ENCODE results near the gene PDLIM5.
A peak's percentile ranks its signal among the peaks of the same experiment; 100 is the strongest.

PDLIM5 gene

DNA sequence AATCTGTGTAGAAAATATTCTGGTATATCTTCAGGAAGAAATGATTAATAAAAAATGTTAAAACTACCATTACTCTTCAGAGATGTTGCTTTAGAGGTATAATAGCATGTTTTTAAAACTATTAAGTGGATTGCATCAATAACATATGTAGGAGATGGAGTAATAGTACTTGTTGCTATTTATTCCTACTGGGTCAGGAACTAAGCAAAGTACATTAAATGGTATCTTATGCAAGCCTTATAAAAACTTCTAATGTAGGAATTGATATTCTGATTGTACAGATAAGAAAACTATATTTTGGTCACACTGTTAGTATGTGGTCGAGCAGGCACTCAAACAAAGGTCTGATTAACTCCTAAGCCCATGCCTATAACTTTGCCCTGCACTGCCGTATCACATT, 31.4 kb upstream of the PDLIM5 start:
- DNase-seq (ENCODE audit: low spot score) (no peak), ATAC-seq (ENCODE audit: low read depth) (peak; percentile 53; the same call in 2 of the 3 replicates)
- Histone ChIP-seq H3K27me3 (ENCODE audit: insufficient read depth, poor library complexity, severe bottlenecking) (no peaks in the 10 kb centered on the region), H3K36me3 (ENCODE audit: low read depth) (no peaks in the 10 kb centered on the region; the same call in 1 of the 2 replicates), H3K9me3 (ENCODE audit: severe bottlenecking) (peaks cover 2% of the 10 kb centered on the region), H3K27ac (ENCODE audit: poor library complexity, severe bottlenecking) (peak overlapping the region; percentile 40), H3K4me1 (ENCODE audit: insufficient read depth, poor library complexity, severe bottlenecking) (peaks cover 15% of the 10 kb centered on the region), H3K4me3 (ENCODE audit: severe bottlenecking) (no peak overlapping the region)
- TF ChIP-seq CTCF (IDR thresholded peaks at IDR 0.05; ENCODE audit: poor library complexity, severe bottlenecking) = no peak

GRCh38 chr4:94426783-94427182, 25.0 kb upstream of the PDLIM5 start:
- H3K27ac ChIP-seq (ENCODE audit: poor library complexity, severe bottlenecking) = no peak overlapping the region
- H3K4me3 ChIP-seq (ENCODE audit: severe bottlenecking) = no peak overlapping the region
- DNase-seq (ENCODE audit: low spot score) (no peak), ATAC-seq (ENCODE audit: low read depth) (no peak)
- TF ChIP-seq CTCF (IDR thresholded peaks at IDR 0.05; ENCODE audit: poor library complexity, severe bottlenecking) = no peak
- H3K9me3 ChIP-seq (ENCODE audit: severe bottlenecking) = peaks cover 17% of the 10 kb centered on the region
- no peaks in the 10 kb centered on the region for H3K4me1 ChIP-seq (ENCODE audit: insufficient read depth, poor library complexity, severe bottlenecking)
- no peaks in the 10 kb centered on the region for H3K36me3 ChIP-seq (ENCODE audit: low read depth)
- H3K27me3 ChIP-seq (ENCODE audit: insufficient read depth, poor library complexity, severe bottlenecking) = no peaks in the 10 kb centered on the region

DNA sequence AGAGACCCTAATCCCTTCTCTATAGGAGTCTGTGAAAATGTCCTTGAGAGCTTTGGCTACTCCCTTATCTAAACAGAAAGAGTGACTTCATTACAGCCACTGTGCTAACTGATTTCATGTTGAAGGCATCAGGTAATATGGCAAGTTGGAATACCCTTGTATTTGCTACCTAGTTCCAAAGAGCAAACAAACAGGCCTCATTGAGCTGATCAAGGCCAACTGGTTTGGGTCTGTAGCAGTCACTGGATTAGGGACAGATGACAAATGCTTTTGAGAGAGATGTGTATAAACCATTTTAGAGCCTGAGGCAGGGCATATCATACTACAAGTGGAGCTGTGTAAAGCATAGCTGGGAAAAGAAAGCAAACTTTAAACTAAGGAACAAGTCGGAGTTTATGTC, 22.9 kb upstream of the PDLIM5 start:
- H3K27me3 ChIP-seq (ENCODE audit: insufficient read depth, poor library complexity, severe bottlenecking) = no peaks in the 10 kb centered on the region
- H3K27ac ChIP-seq (ENCODE audit: poor library complexity, severe bottlenecking) = no peak overlapping the region
- H3K9me3 ChIP-seq (ENCODE audit: severe bottlenecking) = peaks cover 17% of the 10 kb centered on the region
- no peaks in the 10 kb centered on the region for H3K36me3 ChIP-seq (ENCODE audit: low read depth)
- no peak for TF ChIP-seq CTCF (IDR thresholded peaks at IDR 0.05; ENCODE audit: poor library complexity, severe bottlenecking)
- H3K4me3 ChIP-seq (ENCODE audit: severe bottlenecking) = no peak overlapping the region
- no peaks in the 10 kb centered on the region for H3K4me1 ChIP-seq (ENCODE audit: insufficient read depth, poor library complexity, severe bottlenecking)
- no peak for ATAC-seq (ENCODE audit: low read depth)
- no peak for DNase-seq (ENCODE audit: low spot score)

GRCh38 chr4:94430406-94430805, 21.3 kb upstream of the PDLIM5 start:
- Histone ChIP-seq H3K36me3 (ENCODE audit: low read depth) (no peaks in the 10 kb centered on the region), H3K4me1 (ENCODE audit: insufficient read depth, poor library complexity, severe bottlenecking) (no peaks in the 10 kb centered on the region), H3K27ac (ENCODE audit: poor library complexity, severe bottlenecking) (no peak overlapping the region), H3K9me3 (ENCODE audit: severe bottlenecking) (peaks cover 14% of the 10 kb centered on the region), H3K27me3 (ENCODE audit: insufficient read depth, poor library complexity, severe bottlenecking) (no peaks in the 10 kb centered on the region), H3K4me3 (ENCODE audit: severe bottlenecking) (no peak overlapping the region)
- ATAC-seq (ENCODE audit: low read depth) (no peak), DNase-seq (ENCODE audit: low spot score) (no peak)
- no peak for TF ChIP-seq CTCF (IDR thresholded peaks at IDR 0.05; ENCODE audit: poor library complexity, severe bottlenecking)

GRCh38 chr4:94431388-94431787, 20.4 kb upstream of the PDLIM5 start:
- ATAC-seq (ENCODE audit: low read depth) = no peak
- Histone ChIP-seq H3K9me3 (ENCODE audit: severe bottlenecking) (peaks cover 8% of the 10 kb centered on the region), H3K27me3 (ENCODE audit: insufficient read depth, poor library complexity, severe bottlenecking) (no peaks in the 10 kb centered on the region), H3K4me3 (ENCODE audit: severe bottlenecking) (no peak overlapping the region), H3K36me3 (ENCODE audit: low read depth) (no peaks in the 10 kb centered on the region), H3K4me1 (ENCODE audit: insufficient read depth, poor library complexity, severe bottlenecking) (no peaks in the 10 kb centered on the region), H3K27ac (ENCODE audit: poor library complexity, severe bottlenecking) (no peak overlapping the region)
- no peak for DNase-seq (ENCODE audit: low spot score)
- TF ChIP-seq CTCF (IDR thresholded peaks at IDR 0.05; ENCODE audit: poor library complexity, severe bottlenecking) = no peak
